Adrenal gland (tissue), 5 donors: ENCODE measurements around the gene CDHR5.

ENCODE experiments used
- POLR2A ChIP-seq, 2 donors: fragments of 450-650 bp; IDR thresholded peaks; one replicate each; pipeline ENCODE4 v1.6.1; 2017; ENCODE audit warnings: antibody characterized with exemption in 2 of 2, mild to moderate bottlenecking in 2 of 2, moderate library complexity in 1 of 2
- TF ChIP-seq, protein P1 (sequence below), 6 experiments: fragments of 450-650 bp in 4 of 6; fragments of 200-600 bp in 2 of 6; sonication (generic) in 1 of 6; IDR thresholded peaks; 1 replicate in 5 of 6; 2 replicates in 1 of 6; pipeline versions ENCODE4 v1.5.1 to v1.8.0; 2016 to 2021; ENCODE audit warnings: antibody characterized with exemption in 6 of 6, mild to moderate bottlenecking in 2 of 6, moderate library complexity in 1 of 6
- donor health status: DM: no; HTN: no; CAD: no.

DNA sequence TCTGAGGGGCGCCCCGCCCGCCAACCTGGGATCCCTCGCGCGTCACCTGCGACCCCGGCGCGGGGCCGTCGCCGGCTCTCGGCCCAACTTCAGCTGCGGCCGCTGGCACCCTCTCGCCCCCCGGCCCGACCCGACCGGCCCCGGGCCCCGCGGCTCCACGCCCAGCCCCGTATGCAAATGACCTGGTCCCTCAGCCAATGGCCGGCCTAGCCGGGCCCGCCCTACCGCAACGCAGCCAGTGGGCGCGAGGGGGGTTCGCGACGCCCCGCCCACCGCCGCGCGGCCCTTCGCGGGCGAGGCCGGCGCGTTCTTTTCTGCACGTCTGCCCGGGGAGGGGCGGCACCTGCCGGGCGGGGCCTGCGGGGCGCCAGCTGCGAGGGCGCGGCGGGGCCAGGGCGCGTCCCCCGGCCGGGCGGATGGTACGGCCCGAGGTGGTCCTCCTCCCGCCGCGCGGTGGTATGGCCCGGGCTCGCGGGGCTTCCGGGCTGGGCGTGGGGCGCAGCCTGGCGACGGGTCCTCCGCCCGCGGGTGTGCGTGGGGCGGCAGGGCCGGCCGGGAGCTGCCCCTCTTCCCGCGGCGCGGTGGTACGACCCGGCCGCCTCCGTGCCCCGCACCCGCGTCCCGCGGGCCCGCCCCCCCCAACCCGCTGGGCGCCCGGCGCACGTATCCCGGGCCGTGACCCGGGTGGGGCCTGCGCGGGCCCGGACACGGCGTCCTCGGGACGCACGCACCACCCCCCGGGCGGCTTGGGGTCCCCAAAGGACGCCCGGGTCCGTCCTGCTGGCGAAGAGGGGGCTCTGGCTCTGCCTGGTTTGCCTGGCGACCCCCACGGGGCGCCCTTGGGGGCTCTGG is 56.2 kb downstream of the CDHR5 start:
- peak; percentile 49 to 70 for TF ChIP-seq POLR2A (IDR thresholded peaks at IDR 0.05)
- TF ChIP-seq, protein P1, sequence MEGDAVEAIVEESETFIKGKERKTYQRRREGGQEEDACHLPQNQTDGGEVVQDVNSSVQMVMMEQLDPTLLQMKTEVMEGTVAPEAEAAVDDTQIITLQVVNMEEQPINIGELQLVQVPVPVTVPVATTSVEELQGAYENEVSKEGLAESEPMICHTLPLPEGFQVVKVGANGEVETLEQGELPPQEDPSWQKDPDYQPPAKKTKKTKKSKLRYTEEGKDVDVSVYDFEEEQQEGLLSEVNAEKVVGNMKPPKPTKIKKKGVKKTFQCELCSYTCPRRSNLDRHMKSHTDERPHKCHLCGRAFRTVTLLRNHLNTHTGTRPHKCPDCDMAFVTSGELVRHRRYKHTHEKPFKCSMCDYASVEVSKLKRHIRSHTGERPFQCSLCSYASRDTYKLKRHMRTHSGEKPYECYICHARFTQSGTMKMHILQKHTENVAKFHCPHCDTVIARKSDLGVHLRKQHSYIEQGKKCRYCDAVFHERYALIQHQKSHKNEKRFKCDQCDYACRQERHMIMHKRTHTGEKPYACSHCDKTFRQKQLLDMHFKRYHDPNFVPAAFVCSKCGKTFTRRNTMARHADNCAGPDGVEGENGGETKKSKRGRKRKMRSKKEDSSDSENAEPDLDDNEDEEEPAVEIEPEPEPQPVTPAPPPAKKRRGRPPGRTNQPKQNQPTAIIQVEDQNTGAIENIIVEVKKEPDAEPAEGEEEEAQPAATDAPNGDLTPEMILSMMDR (IDR thresholded peaks at IDR 0.05), result no peak
